HG02870 (cell line): Measurements from ENCODE around the gene EMC9.

Source experiments
- ATAC-seq: cut with Tn5 transposase; IDR thresholded peaks from one replicate; pipeline ENCODE4 v1.9.1; 2021; ENCODE audit warnings: mild to moderate bottlenecking, moderate library complexity; ENCODE audit not compliant: unreplicated experiment

Gene EMC9

GRCh38 chr14:24149302-24149969 is 8.0 kb upstream of the EMC9 start:
- ATAC-seq = no peak

GRCh38 chr14:24147761-24148428 is 6.5 kb upstream of the EMC9 start:
- no peak for ATAC-seq

- ATAC-seq = peak; percentile 82
These were observed 5.8 kb upstream of the EMC9 start, which contains the start of gene RNF31 for GRCh38 chr14:24146978-24147760. Gene RNF31 (plus strand): TSS chr14:24147498. CDS start chr14:24147699, 201 bp downstream.

- peak; percentile 62 for ATAC-seq
These were observed 5.1 kb upstream of the EMC9 start, which contains the start of gene PSME2 for GRCh38 chr14:24146453-24146977. Gene PSME2 (minus strand): TSS chr14:24146610. CDS start chr14:24146581, 29 bp downstream.

- no peak for ATAC-seq
These were observed 4.5 kb upstream of the EMC9 start for GRCh38 chr14:24145690-24146452.

GRCh38 chr14:24145219-24145618 is 3.8 kb upstream of the EMC9 start:
- no peak for ATAC-seq

GRCh38 chr14:24144451-24144850 is 3.1 kb upstream of the EMC9 start:
- no peak for ATAC-seq

GRCh38 chr14:24143511-24143910 is 2.1 kb upstream of the EMC9 start:
- no peak for ATAC-seq

- ATAC-seq = no peak
These were observed 2.0 kb downstream of the EMC9 start for GRCh38 chr14:24139272-24139934.

- ATAC-seq = no peak
These were observed 2.8 kb downstream of the EMC9 start for GRCh38 chr14:24138396-24139271.

GRCh38 chr14:24137529-24138395 is 3.6 kb downstream of the EMC9 start:
- ATAC-seq = no peak

GRCh38 chr14:24136684-24137528 is 4.5 kb downstream of the EMC9 start:
- ATAC-seq = no peak

GRCh38 chr14:24135834-24136683 is 5.3 kb downstream of the EMC9 start, which contains the start of gene PSME1:
Gene PSME1 (plus strand): TSS chr14:24136194. CDS start chr14:24136263, 69 bp downstream.
- peak; percentile 82 for ATAC-seq

- peak; percentile 4 for ATAC-seq
These were observed 5.9 kb downstream of the EMC9 start for GRCh38 chr14:24135584-24135833.

GRCh38 chr14:24133735-24134134 is 7.7 kb downstream of the EMC9 start:
- no peak for ATAC-seq

- ATAC-seq = no peak
These were observed 8.4 kb downstream of the EMC9 start for GRCh38 chr14:24132976-24133375.
